Measurements from ENCODE around the gene GHR.
A peak's percentile ranks its signal among the peaks of the same experiment; 100 is the strongest.

GHR gene

GRCh38 chr5:42593591-42593990 is 170.4 kb downstream of the GHR start:
- no peak overlapping the region for H3K27ac ChIP-seq
- no peak for DNase-seq (ENCODE audit: low read depth, low spot score)

DNA sequence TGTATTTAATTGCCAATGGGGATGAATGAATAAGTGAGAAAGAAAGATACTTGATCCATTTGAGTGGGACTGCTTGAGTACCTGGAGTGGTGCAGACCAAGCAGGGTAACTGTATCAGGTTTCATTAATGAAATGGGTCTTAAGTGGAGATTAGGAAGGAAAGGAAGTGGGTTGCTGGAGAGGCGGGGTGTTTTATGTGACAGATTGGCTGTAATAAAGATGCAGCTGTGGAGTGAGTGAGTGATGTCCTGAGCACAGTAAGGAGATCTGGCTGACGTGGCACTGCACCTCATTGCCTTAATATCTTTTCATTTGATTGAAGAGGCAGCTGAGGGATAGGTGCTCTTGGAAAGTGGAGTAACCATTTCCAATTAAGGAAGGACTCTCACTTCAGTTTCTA is 172.4 kb downstream of the GHR start:
- H3K27ac ChIP-seq, result no peak overlapping the region
- no peak for DNase-seq (ENCODE audit: low read depth, low spot score)

GRCh38 chr5:42596817-42597216 is 173.6 kb downstream of the GHR start:
- H3K27ac ChIP-seq, result no peak overlapping the region
- DNase-seq (ENCODE audit: low read depth, low spot score), result no peak

- no peak overlapping the region for H3K27ac ChIP-seq
- no peak for DNase-seq (ENCODE audit: low read depth, low spot score)
These were observed 174.2 kb downstream of the GHR start for GRCh38 chr5:42597318-42597937.

DNA sequence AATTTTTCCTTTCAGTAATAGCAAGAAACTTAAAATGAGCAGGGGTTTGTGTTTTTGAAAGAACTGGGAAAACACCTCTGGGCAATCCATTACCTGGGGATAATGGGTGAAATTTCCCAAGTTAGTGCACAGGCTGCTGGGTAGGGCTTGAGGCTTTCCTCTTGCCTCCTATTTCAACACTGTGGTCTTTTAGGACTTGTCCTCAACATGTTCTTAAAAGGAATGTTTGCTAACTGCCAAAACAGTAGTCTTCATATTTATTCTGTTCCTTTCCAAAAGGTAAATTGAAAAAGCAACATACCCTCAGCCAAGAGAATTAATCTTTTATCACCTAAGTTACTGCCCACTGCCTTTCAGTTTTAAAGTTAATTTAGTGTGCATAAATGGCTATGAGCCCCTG is 175.1 kb downstream of the GHR start:
- no peak for DNase-seq (ENCODE audit: low read depth, low spot score)
- H3K27ac ChIP-seq, result peak overlapping the region; percentile 31

GRCh38 chr5:42599106-42599505 is 175.9 kb downstream of the GHR start:
- H3K27ac ChIP-seq, result no peak overlapping the region
- DNase-seq (ENCODE audit: low read depth, low spot score), result no peak

GRCh38 chr5:42600441-42600840 is 177.2 kb downstream of the GHR start:
- no peak for DNase-seq (ENCODE audit: low read depth, low spot score)
- H3K27ac ChIP-seq, result no peak overlapping the region

- DNase-seq (ENCODE audit: low read depth, low spot score), result no peak
- no peak overlapping the region for H3K27ac ChIP-seq
These were observed 181.0 kb downstream of the GHR start for GRCh38 chr5:42604171-42604711.

- no peak for DNase-seq (ENCODE audit: low read depth, low spot score)
- no peak overlapping the region for H3K27ac ChIP-seq
These were observed 182.3 kb downstream of the GHR start for GRCh38 chr5:42605490-42605889.

GRCh38 chr5:42606464-42606869 is 183.2 kb downstream of the GHR start:
- DNase-seq (ENCODE audit: low read depth, low spot score), result no peak
- H3K27ac ChIP-seq, result no peak overlapping the region

GRCh38 chr5:42611437-42611836 is 188.2 kb downstream of the GHR start:
- H3K27ac ChIP-seq, result no peak overlapping the region
- DNase-seq (ENCODE audit: low read depth, low spot score), result no peak

- no peak overlapping the region for H3K27ac ChIP-seq
These were observed 189.6 kb downstream of the GHR start for GRCh38 chr5:42612750-42613366.

GRCh38 chr5:42614509-42614908 is 191.3 kb downstream of the GHR start:
- DNase-seq (ENCODE audit: low read depth, low spot score), result no peak
- H3K27ac ChIP-seq, result no peak overlapping the region

More at GRCh38 chr5:42612750-42613366, 189.6 kb downstream of the GHR start:
- no peak for DNase-seq (ENCODE audit: low read depth, low spot score)

GRCh38 chr5:42620579-42621216 is 197.5 kb downstream of the GHR start:
- H3K27ac ChIP-seq, result no peak overlapping the region
- DNase-seq (ENCODE audit: low read depth, low spot score), result no peak

DNA sequence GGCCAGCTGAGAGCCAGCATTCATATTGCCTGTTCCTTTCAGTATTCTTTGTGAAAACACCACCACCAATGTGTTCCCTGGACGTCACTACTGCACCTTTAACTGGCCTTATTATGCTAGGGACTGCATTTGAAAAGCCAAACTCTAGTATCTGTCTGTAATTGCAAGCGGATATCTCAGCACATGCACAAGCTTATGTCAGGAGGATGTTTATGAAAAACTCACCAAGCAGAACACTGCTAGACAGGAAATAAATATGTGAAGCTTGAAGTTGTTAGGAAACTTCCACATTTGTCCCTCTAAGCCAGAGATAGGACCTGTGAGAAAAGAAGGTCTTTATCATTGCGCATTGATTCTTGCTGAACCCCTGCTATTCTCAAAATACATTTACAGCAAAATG is 198.0 kb downstream of the GHR start:
- H3K27ac ChIP-seq, result no peak overlapping the region
- DNase-seq (ENCODE audit: low read depth, low spot score), result no peak

- H3K27ac ChIP-seq, result no peak overlapping the region
- no peak for DNase-seq (ENCODE audit: low read depth, low spot score)
These were observed 198.4 kb downstream of the GHR start for GRCh38 chr5:42621662-42622061.

DNA sequence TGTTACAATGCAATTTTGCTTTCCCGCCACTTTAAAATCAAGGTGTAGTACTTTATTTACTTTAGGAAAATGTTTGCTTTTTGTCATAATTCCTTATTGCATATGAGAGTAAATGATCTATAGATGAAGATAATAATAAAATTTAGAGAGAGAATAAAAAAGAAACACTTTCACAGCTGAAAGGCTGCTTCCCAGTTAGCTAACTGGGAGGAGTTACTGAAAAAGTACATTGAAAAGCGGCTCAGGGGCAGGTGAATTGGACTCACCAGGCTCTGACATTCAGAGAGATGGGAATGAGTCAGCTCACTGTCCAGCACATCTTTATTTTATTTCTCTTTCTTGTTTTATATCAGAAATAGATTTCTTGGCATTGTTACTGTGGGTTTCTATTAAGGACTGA is 201.7 kb downstream of the GHR start:
- H3K27ac ChIP-seq, result no peak overlapping the region
- DNase-seq (ENCODE audit: low read depth, low spot score), result no peak

DNA sequence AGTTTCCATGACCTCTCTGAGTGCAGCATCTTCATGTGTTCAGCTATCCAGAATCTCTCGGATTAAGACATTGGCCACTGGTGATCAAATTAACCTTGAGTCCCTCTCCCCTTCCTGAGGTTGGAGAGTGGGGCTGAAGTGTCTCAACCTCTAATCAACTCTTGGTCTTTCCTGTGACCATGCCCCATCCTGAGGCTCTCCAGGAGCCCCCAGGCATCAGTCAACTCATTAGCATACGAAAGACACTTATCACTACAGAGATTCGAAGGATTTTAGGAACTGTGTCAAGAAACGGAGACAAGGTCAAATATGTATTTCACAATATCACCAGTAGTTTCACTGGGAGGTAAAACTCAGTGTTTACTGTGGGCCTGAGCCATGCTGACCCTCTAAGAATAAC is 203.2 kb downstream of the GHR start:
- DNase-seq (ENCODE audit: low read depth, low spot score), result no peak
- no peak overlapping the region for H3K27ac ChIP-seq

DNA sequence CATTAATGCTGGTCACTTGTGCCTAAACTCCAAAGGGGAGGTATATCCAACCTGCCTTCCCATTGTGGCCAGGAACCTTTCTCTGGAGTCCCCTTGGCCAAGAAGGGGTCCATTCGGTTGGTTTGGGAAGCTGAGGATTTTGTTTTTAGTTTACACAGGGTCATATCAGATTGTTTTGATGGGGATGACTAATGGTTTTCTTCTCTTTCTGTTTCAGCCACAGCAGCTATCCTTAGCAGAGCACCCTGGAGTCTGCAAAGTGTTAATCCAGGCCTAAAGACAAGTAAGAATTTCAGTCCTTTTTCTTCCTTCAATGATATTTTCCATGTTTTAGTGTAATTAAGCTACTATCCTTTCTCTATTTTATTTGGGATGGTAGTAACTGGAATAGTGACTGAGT is 205.6 kb downstream of the GHR start:
- DNase-seq (ENCODE audit: low read depth, low spot score), result no peak
- no peak overlapping the region for H3K27ac ChIP-seq

- H3K27ac ChIP-seq, result no peak overlapping the region
- DNase-seq (ENCODE audit: low read depth, low spot score), result no peak
These were observed 206.0 kb downstream of the GHR start for GRCh38 chr5:42629284-42629683.

- no peak overlapping the region for H3K27ac ChIP-seq
- DNase-seq (ENCODE audit: low read depth, low spot score), result no peak
These were observed 208.0 kb downstream of the GHR start for GRCh38 chr5:42631241-42631640.
